NB4 (cell line): ENCODE data around the gene EPG5.

Source experiments
- DNase-seq: peaks from one replicate; pipeline ENCODE4 v3.0.0; 2010; ENCODE audit warnings: low read depth
- H3K4me3 ChIP-seq: one replicate; pipeline ENCODE4 v1.5.1; 2011; ENCODE audit warnings: mild to moderate bottlenecking, low read depth, low read length, moderate library complexity
- CTCF ChIP-seq: IDR thresholded peaks from one replicate; pipeline ENCODE4 v1.5.1; 2012; ENCODE audit warnings: low read depth, low read length
- MAX ChIP-seq: IDR thresholded peaks from 2 replicates; pipeline ENCODE4 v1.6.1; 2011; ENCODE audit warnings: low read depth, low read length
- MYC ChIP-seq: IDR thresholded peaks from 2 replicates; pipeline ENCODE4 v1.6.1; 2011; ENCODE audit warnings: low read depth, low read length
- POLR2A ChIP-seq: IDR thresholded peaks from 2 replicates; pipeline ENCODE4 v1.6.1; 2011; ENCODE audit warnings: mild to moderate bottlenecking; ENCODE audit not compliant: insufficient read length; ENCODE audit errors: extremely low read depth

EPG5 gene

GRCh38 chr18:45939236-45939635, 27.9 kb downstream of the EPG5 start:
- DNase-seq, result no peak
- H3K4me3 ChIP-seq, result no peak overlapping the region
- TF ChIP-seq POLR2A, result no peak
- no peak for TF ChIP-seq MAX
- TF ChIP-seq MYC, result no peak
- no peak for TF ChIP-seq CTCF

- no peak overlapping the region for H3K4me3 ChIP-seq
- TF ChIP-seq POLR2A (no peak), MAX (no peak), MYC (no peak), CTCF (no peak)
- no peak for DNase-seq
These were observed 28.6 kb downstream of the EPG5 start for GRCh38 chr18:45938488-45938935.

- no peak overlapping the region for H3K4me3 ChIP-seq
- no peak for DNase-seq
- TF ChIP-seq CTCF (no peak), MAX (no peak), MYC (no peak)
These were observed 31.4 kb downstream of the EPG5 start for GRCh38 chr18:45935591-45936335.

- TF ChIP-seq MYC (no peak), POLR2A (no peak), MAX (no peak), CTCF (no peak)
- H3K4me3 ChIP-seq, result no peak overlapping the region
- no peak for DNase-seq
These were observed 34.4 kb downstream of the EPG5 start for GRCh38 chr18:45932708-45933107.

- no peak overlapping the region for H3K4me3 ChIP-seq
- TF ChIP-seq MAX, result no peak
- no peak for TF ChIP-seq CTCF
- TF ChIP-seq POLR2A, result no peak
- TF ChIP-seq MYC, result no peak
- no peak for DNase-seq
These were observed 36.2 kb downstream of the EPG5 start for GRCh38 chr18:45930963-45931362.

GRCh38 chr18:45926691-45927090, 40.4 kb downstream of the EPG5 start:
- DNase-seq, result no peak
- H3K4me3 ChIP-seq, result no peak overlapping the region
- TF ChIP-seq MYC (no peak), CTCF (no peak), POLR2A (no peak), MAX (no peak)
